Activated T-helper 2 cell treated with anti-CD3 and anti-CD28 coated beads, Interferon-gamma antibody, Interleukin-2, Interleukin-4, amounts not matched to agents 10 μg/mL and 5 μg/mL and 100 μg/mL, durations not matched to agents 14 hours and 24 hours and 36 hours (primary cell): ENCODE measurements around the gene TESK2. TPM values are rescaled to one million over a fixed set of nuclear protein-coding genes. Genes with fewer than 3 reads are reported as not detected.
"Not testable (repeated sequence)": the region's sequence is repeated elsewhere in the genome, so short reads cannot be mapped to it uniquely, and the experiment has no call there.

ENCODE experiments used
- DNase-seq: peaks from one replicate; pipeline ENCODE4 v3.0.0; 2021; ENCODE audit warnings: low spot score
- H3K27ac Mint-ChIP-seq: one replicate; pipeline ENCODE4 v1.8.0; 2021; ENCODE audit warnings: mixed read lengths
- H3K27me3 Mint-ChIP-seq: one replicate; pipeline ENCODE4 v1.8.0; 2021; ENCODE audit warnings: low read depth, mixed read lengths
- H3K36me3 Mint-ChIP-seq: one replicate; pipeline ENCODE4 v1.8.0; 2021; ENCODE audit warnings: low read depth, mixed read lengths
- H3K4me1 Mint-ChIP-seq: one replicate; pipeline ENCODE4 v1.8.0; 2021; ENCODE audit warnings: low read depth, mixed read lengths
- H3K4me3 Mint-ChIP-seq: one replicate; pipeline ENCODE4 v1.8.0; 2021; ENCODE audit warnings: low read depth, mild to moderate bottlenecking, moderate library complexity, mixed read lengths
- H3K9me3 Mint-ChIP-seq: one replicate; pipeline ENCODE4 v1.8.0; 2021; ENCODE audit warnings: mixed read lengths
- intact Hi-C: fragments of 100-400 bp; cut with micrococcal nuclease; formaldehyde crosslinking; loops from one replicate; pipeline ENCODE4 v1.15.1; 2023
- total RNA-seq: library from RNA; stranded (reverse); gene quantifications from 2 replicates; pipeline ENCODE4 v1.2.3, GENCODE V29; 2022

TESK2 gene
- total RNA-seq, 1 donor from 2014 or later: 2.3 TPM

DNA sequence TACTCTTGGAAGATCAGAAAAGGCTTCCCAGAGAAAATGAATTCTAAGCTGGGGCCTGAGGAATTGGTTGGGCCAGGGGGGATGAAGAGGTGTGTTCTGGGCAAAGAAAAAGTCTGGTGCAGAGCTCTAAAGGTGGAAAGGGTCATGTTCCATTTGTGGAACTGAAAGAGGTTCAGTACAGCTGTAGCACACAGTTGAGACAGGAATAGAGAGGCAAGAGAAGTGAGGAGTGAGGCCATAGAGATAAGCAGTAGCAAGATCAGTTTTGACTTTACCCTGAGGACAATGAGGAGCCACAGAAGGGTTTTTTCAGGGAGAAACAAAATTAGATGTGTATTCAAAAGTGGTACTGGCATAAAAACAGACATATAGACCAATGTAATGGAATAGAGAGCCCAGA, 120.4 kb downstream of the TESK2 start:
- H3K4me1 Mint-ChIP-seq: peaks cover 7% of the 10 kb centered on the region
- no peak overlapping the region for H3K4me3 Mint-ChIP-seq
- intact Hi-C loops: no loop called here
- no peak overlapping the region for H3K27ac Mint-ChIP-seq
- H3K9me3 Mint-ChIP-seq: no peaks in the 10 kb centered on the region
- no peaks in the 10 kb centered on the region for H3K27me3 Mint-ChIP-seq
- no peak for DNase-seq
- no peaks in the 10 kb centered on the region for H3K36me3 Mint-ChIP-seq

DNA sequence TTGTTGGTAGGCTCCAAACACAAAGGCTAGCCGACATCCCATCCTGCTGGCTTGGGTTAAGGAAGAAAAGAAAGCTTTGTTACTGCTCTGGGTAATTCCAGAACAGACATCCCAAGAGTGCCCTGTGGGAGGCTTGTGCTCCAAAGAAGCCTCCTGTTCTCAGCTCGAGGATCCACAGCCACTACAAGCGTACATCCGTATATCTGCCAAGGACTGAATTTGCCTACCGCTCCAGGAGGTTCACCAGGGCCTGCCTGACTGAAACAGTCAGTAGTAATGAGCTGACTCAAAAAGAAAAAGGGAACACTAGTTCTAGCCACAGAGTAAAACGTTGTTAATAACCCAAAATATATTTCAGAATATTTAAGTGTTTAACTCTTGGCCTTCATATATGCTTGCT, 125.9 kb downstream of the TESK2 start:
- Mint-ChIP-seq H3K4me1 (peaks cover 5% of the 10 kb centered on the region), H3K36me3 (no peaks in the 10 kb centered on the region), H3K27me3 (no peaks in the 10 kb centered on the region), H3K9me3 (no peaks in the 10 kb centered on the region), H3K27ac (no peak overlapping the region), H3K4me3 (no peak overlapping the region)
- no peak for DNase-seq
- intact Hi-C loops: no loop called here

DNA sequence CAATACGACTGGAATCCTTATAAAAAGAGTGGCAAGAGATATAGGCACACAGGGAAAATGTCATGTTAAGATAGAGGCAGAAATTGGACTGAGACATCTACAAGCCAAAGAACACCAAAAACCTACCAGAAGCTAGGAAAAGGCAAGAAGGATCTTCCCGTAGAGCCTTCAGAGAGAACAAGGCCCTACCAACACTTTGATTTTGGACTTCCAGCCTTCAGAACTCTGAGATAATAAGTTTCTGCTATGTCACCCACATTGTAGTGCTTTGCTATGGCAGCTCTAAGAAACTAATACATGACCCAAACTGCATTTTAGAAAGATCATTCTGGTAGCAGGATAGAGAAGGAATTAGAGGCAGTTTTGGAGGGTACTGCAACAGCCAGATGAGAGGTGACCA, 126.7 kb downstream of the TESK2 start:
- Mint-ChIP-seq H3K36me3 (no peaks in the 10 kb centered on the region), H3K4me3 (no peak overlapping the region), H3K4me1 (peaks cover 8% of the 10 kb centered on the region), H3K27ac (no peak overlapping the region), H3K9me3 (no peaks in the 10 kb centered on the region), H3K27me3 (no peaks in the 10 kb centered on the region)
- DNase-seq: no peak
- intact Hi-C loops: no loop called here

DNA sequence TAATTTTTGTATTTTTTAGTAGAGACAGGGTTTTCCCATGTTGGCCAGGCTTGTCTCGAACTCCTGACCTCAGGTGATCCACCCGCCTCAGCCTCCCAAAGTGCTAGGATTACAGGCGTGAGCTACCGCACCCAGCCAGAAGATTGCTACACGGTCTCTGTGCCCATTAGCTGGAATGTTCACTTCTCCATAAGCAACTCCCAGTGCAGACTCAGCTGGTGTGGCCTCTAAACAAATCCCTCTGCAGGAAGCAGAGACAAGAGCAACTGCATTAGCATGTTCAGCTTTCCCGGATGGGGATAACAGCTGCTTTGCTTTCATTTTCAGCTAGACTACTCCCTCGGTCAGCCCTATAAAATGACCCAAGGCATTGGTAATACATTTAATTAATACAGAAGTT, 130.0 kb downstream of the TESK2 start:
- not testable (repeated sequence) for H3K4me1 Mint-ChIP-seq, H3K4me3 Mint-ChIP-seq, H3K27ac Mint-ChIP-seq, H3K36me3 Mint-ChIP-seq, H3K9me3 Mint-ChIP-seq, DNase-seq, H3K27me3 Mint-ChIP-seq
- intact Hi-C loops: loop anchor here (1.0 kb wide), 1 partner anchor 132 kb away; no protein-coding TSS in a partner anchor

DNA sequence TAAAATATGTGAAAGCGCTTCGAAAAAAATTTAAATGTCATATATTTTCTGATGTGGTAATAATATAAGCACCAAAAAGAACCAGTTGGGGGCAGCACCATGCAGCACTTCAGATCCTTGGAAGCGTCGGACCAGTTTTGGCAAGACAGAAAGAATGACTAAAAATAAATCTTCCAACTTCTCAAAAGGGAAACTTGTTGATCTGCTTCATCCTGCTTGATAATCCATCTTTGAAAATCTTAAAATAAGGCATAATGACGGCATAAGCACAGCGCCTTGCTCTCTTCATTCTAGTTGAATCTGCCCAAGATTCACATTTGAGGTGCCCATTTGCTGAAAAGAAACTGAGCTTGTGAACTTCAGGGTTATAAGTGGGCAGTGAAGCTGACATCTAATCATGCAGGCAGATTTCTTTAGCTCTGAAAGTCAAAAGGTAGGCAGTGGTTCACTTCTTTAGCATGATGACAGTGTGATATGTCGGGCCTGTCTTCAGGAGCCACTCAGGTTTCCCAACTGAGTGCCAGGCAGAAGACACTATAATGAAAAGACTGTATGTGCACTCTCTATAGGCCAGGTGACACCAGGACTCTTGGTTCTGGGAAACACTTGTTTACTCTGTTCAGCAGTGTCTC, 131.0 kb downstream of the TESK2 start:
- Mint-ChIP-seq H3K27me3 (no peaks in the 10 kb centered on the region), H3K9me3 (no peaks in the 10 kb centered on the region)
- DNase-seq: no peak

DNA sequence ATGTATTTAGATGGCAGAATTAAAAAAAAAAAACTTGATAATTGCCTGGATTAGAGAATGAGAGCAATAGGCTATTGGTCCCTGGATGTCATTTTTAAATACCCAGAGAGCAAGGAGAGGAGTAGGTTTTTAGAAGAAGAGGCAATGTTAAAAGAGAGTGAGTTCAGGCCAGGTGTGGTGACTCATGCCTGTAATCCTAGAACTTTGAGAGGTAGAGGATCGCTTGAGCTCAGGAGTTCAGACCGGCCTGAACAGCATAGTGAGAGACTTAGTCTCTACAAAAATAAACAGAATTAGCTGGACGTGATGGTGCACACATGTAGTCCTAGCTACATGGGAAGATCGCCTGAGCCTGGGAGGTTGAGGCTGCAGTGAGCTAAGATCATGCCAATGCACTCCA, 134.8 kb downstream of the TESK2 start:
- H3K9me3 Mint-ChIP-seq: no peaks in the 10 kb centered on the region

More for the DNA sequence above, 131.0 kb downstream of the TESK2 start:
- H3K36me3 Mint-ChIP-seq: no peaks in the 10 kb centered on the region
- peaks cover 11% of the 10 kb centered on the region for H3K4me1 Mint-ChIP-seq
- intact Hi-C loops: loop anchor here (1.0 kb wide), 1 partner anchor 133 kb away; no protein-coding TSS in a partner anchor
- no peak overlapping the region for H3K4me3 Mint-ChIP-seq
- no peak overlapping the region for H3K27ac Mint-ChIP-seq

DNA sequence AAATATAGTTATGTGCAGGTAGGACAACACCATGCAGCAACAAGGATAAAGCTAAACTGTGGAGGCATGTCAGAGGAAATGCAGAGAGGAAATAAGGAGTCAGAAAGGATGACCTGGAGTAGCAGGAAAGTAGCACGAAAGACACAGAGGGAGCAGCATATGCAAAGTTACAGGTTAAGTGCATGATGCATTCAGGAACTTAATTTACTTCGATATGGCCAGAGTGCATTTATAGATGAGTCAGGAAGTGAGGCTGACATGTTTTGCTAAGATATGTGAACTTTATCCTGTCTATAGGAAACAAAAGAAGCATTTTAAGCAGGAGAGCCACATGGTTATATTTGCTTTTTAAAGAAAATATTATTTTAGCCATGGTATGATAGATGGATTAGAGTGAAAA, 135.3 kb downstream of the TESK2 start:
- intact Hi-C loops: no loop called here
- H3K36me3 Mint-ChIP-seq: no peaks in the 10 kb centered on the region
- no peak for DNase-seq
- no peaks in the 10 kb centered on the region for H3K27me3 Mint-ChIP-seq
- H3K27ac Mint-ChIP-seq: no peak overlapping the region
- peaks cover 20% of the 10 kb centered on the region for H3K4me1 Mint-ChIP-seq
- H3K9me3 Mint-ChIP-seq: no peaks in the 10 kb centered on the region
- H3K4me3 Mint-ChIP-seq: no peak overlapping the region

More for the DNA sequence above, 134.8 kb downstream of the TESK2 start:
- Mint-ChIP-seq H3K36me3 (no peaks in the 10 kb centered on the region), H3K4me1 (peaks cover 17% of the 10 kb centered on the region), H3K4me3 (no peak overlapping the region), H3K27ac (no peak overlapping the region), H3K27me3 (no peaks in the 10 kb centered on the region)
- DNase-seq: no peak
- intact Hi-C loops: no loop called here

DNA sequence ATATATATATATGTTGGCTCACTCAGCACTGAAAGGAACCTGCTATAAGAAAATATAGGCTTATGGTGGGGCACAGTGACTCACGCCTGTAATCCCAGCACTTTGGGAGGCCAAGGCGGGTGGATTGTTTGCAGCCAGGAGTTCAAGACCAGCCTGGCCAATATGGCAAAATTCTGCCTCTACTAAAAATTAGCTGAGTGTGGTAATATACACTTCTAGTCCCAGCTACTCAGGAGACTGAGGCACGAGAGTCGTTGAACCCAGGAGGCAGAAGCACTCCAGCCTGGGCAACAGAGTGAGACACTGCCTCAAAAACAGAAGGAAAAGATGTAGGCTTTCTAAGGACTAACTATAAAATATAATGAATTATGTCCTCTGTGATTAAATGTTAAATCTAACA, 136.1 kb downstream of the TESK2 start:
- no peaks in the 10 kb centered on the region for H3K9me3 Mint-ChIP-seq
- H3K4me1 Mint-ChIP-seq: peaks cover 22% of the 10 kb centered on the region
- intact Hi-C loops: no loop called here
- H3K4me3 Mint-ChIP-seq: no peak overlapping the region
- no peaks in the 10 kb centered on the region for H3K36me3 Mint-ChIP-seq
- no peaks in the 10 kb centered on the region for H3K27me3 Mint-ChIP-seq
- no peak for DNase-seq
- no peak overlapping the region for H3K27ac Mint-ChIP-seq

DNA sequence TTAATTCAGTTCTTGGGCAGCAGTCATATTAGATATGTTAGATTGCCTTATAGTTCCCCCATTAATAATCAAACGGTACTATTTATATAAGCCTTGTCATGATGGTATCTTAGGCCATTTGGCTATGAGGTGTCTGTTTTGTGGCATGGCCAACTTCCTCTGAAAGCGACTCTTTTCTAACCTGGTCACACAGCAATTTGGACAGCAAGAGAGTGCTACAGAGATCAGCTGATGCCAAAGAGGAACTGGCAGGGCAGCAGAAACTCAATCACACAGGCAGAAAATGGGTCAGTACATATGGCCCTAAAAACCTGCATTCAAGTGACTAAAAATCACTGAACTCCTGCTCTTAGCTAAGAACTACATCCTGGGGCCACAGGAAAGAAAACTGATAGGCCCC, 137.3 kb downstream of the TESK2 start:
- DNase-seq: no peak
- H3K27ac Mint-ChIP-seq: no peak overlapping the region
- peaks cover 27% of the 10 kb centered on the region for H3K4me1 Mint-ChIP-seq
- H3K4me3 Mint-ChIP-seq: no peak overlapping the region
- H3K9me3 Mint-ChIP-seq: no peaks in the 10 kb centered on the region
- H3K36me3 Mint-ChIP-seq: no peaks in the 10 kb centered on the region
- intact Hi-C loops: no loop called here
- no peaks in the 10 kb centered on the region for H3K27me3 Mint-ChIP-seq

DNA sequence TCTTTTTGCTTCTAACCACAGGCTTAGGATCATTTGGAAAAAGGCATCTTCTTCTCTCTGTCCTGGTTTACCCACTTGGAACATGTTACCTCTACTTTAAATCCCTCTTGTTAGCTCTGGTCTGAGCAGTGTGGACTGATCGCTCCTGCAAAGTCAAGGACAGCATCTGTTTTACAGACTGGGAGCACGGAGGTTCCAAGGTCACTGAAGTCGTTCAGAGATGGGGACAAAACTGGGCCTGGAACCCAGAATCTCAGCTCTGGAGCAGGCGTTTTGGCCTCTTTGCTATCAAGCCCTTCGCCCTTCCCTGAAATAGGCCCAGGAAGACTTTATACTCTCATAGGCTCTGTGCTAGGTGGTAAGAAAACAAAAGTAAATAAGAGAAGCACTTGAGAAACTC, 139.5 kb downstream of the TESK2 start:
- intact Hi-C loops: no loop called here
- DNase-seq: no peak
- H3K27ac Mint-ChIP-seq: no peak overlapping the region
- H3K4me1 Mint-ChIP-seq: peaks cover 31% of the 10 kb centered on the region
- no peaks in the 10 kb centered on the region for H3K9me3 Mint-ChIP-seq
- no peak overlapping the region for H3K4me3 Mint-ChIP-seq
- H3K36me3 Mint-ChIP-seq: no peaks in the 10 kb centered on the region
- no peaks in the 10 kb centered on the region for H3K27me3 Mint-ChIP-seq

DNA sequence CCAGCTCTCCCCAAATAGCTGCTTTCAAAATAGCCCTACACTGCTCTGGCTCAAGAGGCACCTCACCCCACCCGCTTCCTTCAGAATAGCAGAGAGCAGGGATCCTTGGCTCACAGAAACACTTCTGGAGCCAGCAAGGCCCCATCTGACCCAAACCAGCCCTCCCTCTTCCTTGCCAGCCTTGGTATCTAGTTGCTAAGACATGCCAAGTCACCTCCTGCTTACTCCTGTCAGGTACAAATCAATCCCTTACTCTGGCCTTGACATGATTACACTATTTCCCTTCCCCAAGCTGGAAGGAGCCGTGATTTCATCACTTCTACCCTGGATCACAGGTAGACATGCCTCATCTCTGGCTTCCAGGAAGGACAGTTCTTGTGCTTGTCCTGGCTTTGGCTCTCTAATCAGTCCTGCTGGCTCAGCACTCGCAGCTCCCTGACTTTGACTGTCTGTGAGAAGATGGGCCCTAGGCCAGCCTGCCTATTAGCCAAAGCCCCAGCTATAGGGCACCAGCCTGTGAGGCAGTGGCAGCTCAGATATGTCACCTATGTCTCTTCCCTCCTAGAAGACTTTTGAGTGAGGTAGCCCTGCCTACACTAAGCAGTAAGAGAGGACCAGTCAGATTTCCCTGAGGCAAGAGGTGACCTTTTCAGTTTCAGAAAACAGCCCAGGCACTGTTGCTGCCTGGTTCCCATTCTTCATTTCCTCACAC, 141.8 kb downstream of the TESK2 start:
- Mint-ChIP-seq H3K9me3 (no peaks in the 10 kb centered on the region), H3K36me3 (peaks cover 20% of the 10 kb centered on the region), H3K27ac (no peak overlapping the region), H3K27me3 (no peaks in the 10 kb centered on the region), H3K4me1 (peaks cover 29% of the 10 kb centered on the region), H3K4me3 (no peak overlapping the region)
- no peak for DNase-seq
- intact Hi-C loops: no loop called here

DNA sequence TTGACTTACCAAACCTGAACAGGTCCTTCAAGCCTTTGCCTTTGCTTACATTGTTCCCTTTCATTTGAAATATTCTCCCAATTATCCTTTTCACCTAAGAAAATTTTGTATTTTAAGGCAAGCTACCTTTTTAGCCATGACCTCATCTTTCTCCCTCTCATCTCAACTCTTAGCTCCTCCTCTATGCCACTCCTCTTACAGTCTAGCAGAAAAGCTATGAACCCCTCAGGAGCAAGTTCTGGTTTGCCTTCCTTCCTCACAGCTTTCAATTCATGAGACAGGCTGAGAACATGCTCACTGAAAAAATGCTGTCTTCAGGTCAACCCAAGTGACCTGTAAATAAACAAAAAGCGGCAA, 142.4 kb downstream of the TESK2 start:
- DNase-seq: no peak
- intact Hi-C loops: no loop called here
- no peak overlapping the region for H3K27ac Mint-ChIP-seq
- H3K27me3 Mint-ChIP-seq: no peaks in the 10 kb centered on the region
- no peaks in the 10 kb centered on the region for H3K9me3 Mint-ChIP-seq
- H3K4me1 Mint-ChIP-seq: peaks cover 29% of the 10 kb centered on the region
- H3K36me3 Mint-ChIP-seq: peaks cover 25% of the 10 kb centered on the region
- H3K4me3 Mint-ChIP-seq: no peak overlapping the region

DNA sequence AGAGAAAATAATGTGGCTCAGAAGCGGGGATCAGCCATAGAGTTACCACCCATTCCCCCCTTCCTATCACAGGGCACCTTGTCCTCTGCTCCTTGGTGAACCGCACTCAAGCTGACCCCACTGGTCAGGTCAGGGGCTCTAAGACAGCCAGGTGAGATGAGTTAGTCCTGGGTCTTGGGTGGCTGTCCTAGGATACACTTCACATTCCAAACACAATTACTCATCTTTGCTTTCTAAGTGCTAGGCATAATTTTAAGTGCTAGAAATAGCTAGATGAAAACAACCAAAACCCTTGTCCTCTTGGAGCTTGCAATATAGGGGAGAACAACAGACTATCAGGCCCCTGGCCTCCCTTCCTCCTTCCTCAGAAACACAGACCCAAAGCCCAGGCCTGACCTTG, 142.9 kb downstream of the TESK2 start:
- intact Hi-C loops: no loop called here
- Mint-ChIP-seq H3K4me3 (no peak overlapping the region), H3K36me3 (peaks cover 31% of the 10 kb centered on the region), H3K27ac (no peak overlapping the region), H3K4me1 (peaks cover 29% of the 10 kb centered on the region), H3K27me3 (no peaks in the 10 kb centered on the region), H3K9me3 (no peaks in the 10 kb centered on the region)
- no peak for DNase-seq
